Bone marrow (tissue), 2 donors: ENCODE results near the gene TPI1.

ENCODE experiments used
- DNase-seq, 2 donors: peaks; one replicate each; lab custom pipeline; 2025; lab: John Stamatoyannopoulos, UW

Gene TPI1

DNA sequence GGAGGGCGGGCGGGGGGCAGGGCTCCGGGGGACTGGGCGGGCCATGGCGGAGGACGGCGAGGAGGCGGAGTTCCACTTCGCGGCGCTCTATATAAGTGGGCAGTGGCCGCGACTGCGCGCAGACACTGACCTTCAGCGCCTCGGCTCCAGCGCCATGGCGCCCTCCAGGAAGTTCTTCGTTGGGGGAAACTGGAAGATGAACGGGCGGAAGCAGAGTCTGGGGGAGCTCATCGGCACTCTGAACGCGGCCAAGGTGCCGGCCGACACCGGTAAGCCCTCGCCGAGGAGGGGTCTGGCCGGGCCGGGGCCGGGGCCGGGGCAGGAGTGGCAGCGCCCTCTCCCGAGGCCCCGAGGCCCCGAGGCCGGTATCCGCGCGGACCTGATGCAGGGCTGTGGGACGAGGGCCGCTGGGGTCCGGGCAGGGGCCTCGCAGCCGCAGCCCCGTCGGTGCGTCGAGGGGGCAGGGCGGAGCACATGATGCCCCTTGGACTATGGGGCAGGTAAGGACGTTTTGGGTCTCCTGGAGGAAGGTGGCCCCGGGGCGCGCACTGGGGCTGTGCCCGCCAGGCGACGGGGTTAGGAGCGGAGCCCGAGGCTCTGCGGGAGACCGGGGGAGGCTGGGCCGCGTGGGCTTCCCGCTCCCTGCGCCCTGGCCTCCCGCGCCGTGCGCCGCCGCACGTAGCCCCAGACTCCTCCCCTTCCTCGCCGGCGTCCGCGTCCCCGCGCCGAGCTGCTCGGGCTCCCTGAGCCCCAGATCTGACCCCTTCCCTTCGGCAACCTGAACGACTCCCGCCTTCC, at the start of gene TPI1:
Gene TPI1, plus strand, starts transcription at position 119 of the 798 bp plus-strand sequence. Its CDS starts 36 bp downstream, at position 155.
- DNase-seq = peak; percentile 52 to 77

DNA sequence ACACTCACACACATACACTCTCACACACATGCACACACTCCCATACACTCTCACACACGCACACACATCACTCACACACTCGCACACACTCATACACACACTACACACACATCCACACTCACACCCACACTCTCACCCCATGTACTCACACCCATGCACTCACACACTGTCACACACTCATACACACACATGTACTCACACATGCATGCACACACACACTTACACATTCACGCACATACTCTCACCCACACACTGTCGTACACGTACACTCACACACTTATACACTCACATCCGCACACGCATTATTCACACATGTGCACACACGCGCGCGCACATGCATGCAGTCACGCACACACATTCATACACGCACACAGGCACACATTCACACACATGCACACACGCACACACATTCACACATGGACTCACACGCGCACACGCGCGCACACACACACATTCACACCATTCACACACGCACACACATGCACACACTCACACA, 49.6 kb upstream of the TPI1 start:
- no peak for DNase-seq

DNA sequence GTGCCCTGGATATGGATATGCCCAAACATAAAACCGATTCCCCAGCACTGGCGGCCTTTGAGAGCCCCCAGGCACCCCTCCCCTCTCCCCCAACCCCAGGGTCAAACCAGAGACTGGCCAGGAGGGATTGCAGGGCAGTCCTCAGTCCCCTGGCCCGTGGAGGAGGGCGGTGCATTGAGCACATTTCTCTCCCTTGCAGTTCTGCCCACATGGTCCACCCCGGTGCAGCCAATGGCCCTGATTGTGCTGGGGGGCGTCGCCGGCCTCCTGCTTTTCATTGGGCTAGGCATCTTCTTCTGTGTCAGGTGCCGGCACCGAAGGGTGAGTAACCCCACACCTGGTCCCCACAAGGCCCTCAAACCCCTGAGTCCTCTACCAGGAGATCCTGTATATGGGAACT, 49.1 kb upstream of the TPI1 start:
- no peak for DNase-seq

DNA sequence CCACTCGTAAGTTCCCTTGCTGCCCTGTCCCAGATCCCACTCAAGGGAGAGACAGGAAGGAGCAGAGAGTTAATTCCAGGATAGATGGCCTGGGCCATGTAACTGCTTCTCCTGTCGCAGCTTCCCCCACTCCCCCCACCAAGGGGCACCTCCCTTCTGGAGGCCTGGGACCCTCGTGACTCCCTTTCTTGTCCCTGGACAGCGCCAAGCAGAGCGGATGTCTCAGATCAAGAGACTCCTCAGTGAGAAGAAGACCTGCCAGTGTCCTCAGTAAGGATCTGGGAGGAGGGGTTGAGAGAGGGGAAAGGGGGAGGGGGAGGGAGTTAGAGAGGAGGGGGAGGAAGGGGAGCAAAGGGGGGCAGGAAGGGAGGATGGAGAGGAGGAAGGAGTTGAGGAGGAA, 48.7 kb upstream of the TPI1 start:
- DNase-seq = no peak

DNA sequence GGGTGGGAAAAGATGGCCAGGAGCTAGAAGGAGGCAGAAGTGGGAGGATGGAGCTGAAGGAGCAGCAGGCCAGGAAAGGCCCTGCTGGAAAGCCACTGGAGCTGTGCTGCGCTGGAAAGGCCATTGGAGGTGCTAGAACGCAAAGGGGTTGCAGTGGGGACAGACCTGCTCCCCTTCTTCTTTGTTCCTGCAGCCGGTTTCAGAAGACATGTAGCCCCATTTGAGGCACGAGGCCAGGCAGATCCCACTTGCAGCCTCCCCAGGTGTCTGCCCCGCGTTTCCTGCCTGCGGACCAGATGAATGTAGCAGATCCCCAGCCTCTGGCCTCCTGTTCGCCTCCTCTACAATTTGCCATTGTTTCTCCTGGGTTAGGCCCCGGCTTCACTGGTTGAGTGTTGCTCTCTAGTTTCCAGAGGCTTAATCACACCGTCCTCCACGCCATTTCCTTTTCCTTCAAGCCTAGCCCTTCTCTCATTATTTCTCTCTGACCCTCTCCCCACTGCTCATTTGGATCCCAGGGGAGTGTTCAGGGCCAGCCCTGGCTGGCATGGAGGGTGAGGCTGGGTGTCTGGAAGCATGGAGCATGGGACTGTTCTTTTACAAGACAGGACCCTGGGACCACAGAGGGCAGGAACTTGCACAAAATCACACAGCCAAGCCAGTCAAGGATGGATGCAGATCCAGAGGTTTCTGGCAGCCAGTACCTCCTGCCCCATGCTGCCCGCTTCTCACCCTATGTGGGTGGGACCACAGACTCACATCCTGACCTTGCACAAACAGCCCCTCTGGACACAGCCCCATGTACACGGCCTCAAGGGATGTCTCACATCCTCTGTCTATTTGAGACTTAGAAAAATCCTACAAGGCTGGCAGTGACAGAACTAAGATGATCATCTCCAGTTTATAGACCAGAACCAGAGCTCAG, 48.0 kb upstream of the TPI1 start:
- DNase-seq = no peak

DNA sequence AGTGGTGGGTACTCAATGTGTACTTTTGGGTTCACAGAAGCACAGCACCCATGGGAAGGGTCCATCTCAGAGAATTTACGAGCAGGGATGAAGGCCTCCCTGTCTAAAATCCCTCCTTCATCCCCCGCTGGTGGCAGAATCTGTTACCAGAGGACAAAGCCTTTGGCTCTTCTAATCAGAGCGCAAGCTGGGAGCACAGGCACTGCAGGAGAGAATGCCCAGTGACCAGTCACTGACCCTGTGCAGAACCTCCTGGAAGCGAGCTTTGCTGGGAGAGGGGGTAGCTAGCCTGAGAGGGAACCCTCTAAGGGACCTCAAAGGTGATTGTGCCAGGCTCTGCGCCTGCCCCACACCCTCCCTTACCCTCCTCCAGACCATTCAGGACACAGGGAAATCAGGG, 47.2 kb upstream of the TPI1 start:
- DNase-seq = no peak

DNA sequence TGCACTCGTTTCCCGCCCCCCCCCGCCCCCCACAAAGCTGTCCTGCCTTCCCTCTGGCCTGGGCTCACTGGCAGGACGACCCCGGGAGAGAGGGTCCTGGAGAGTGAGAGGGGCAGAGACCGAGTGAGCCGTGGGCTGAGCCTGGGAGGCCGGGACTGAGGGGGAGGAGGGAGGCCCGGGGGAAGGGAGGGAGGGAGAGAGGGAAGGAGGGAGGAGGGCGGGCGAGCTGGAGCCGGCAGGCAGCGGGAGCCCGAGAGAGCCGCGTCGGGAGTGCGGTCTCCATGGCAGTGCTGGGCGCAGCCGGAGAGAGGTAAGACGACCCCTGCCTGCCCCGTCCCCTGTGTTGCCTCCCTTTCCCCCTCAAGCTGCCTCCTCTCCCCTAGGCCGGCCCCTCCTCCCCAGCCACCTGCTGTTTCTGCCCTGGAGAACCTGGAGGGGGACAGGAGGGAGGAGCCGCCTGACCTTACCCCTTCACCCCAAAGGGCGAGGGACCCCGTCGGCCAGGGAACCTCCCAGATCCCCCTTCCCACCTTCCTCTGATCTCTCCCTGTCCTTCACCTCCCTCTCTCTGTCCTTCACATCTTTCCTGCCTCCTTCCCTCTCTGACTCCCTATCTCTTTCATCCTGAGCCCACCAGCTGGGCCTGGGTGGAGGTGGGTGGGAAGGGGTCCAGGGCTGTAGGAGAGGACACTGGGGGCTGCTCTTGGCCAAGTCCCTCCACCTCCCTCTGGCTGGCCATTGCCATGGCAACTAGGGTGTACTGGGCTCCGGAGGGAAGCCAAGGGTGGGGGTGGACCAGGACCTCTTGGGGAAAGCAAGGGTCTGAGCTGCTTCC, 45.5 kb upstream of the TPI1 start, which contains the start of gene GPR162:
Gene GPR162, plus strand, starts transcription at position 231 of the 835 bp plus-strand sequence. CDS start 2,078 bp downstream, outside the sequence.
- peak in 1 of 2 donors; percentile 53 for DNase-seq

DNA sequence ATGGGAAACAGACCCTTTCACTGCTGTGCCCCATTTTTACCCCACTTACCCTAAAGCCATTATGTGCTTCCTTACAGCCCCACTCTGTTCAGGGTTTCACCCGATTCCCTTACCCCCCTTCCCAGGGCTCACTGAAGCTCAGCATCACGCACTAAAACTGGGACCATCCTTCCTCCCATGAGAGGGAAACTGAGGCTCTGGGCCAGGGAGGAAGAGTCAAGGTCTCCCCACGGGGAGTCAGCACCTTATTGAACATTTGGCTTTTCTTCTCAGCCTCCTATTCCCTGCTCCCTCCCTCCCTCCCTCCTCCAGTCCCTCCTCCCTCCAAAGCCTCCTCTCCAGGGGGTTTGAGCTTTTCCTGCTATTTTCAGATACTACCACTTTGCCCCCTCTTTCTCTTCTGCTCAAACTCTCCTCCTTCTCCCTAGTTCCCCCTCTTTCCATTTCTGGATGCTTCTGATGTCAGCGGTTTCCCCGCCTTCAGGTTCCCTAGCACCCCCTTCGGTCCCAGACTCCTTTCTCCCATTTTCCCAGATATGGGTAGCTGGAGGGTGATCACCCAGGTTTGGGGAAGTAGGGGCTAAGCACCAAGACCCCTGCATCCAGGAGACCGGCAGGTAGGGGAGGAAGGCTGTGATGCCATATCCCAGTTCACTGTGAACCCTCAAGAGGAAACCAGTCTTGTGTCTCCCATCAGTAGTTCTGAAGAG, 44.8 kb upstream of the TPI1 start:
- no peak for DNase-seq

DNA sequence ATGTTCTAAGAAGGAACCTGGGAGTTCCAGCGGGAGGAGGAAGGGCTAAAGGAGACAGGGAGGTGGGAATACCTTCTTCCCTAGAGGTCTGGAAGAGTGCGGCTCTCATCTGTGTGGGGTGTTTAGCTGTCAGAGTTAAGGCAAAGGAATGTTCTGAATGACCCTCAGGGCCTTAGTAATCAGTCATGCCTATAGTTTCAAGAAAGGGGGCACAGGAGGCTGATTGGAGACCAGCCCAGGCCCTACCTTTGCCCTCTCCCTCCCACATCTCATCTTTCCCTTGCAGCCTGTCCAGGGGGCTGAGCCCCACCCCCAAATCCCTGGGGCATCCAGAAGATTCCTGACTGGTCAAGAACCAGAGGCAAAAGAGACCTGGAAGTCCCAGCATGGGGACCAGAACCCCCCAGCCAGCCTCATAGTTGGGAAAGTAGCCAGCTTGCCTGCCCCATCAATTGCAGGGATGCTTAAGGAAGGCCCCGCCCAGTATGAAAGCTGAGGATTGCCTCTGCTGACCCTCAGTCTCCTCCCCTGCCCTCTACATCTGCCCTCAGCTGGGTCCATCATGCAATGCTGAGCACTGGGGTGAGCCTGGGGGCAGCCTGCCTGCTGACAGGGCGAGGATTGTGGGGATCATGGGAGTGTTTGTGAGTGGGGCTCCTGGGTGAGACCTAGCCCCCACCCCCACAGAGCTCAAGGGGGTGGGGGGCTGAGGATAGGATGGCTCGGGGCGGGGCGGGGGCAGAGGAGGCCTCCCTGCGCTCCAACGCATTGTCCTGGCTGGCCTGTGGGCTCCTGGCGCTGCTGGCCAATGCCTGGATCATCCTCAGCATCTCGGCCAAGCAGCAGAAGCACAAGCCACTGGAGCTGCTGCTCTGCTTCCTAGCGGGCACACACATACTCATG, 43.9 kb upstream of the TPI1 start:
- no peak for DNase-seq

DNA sequence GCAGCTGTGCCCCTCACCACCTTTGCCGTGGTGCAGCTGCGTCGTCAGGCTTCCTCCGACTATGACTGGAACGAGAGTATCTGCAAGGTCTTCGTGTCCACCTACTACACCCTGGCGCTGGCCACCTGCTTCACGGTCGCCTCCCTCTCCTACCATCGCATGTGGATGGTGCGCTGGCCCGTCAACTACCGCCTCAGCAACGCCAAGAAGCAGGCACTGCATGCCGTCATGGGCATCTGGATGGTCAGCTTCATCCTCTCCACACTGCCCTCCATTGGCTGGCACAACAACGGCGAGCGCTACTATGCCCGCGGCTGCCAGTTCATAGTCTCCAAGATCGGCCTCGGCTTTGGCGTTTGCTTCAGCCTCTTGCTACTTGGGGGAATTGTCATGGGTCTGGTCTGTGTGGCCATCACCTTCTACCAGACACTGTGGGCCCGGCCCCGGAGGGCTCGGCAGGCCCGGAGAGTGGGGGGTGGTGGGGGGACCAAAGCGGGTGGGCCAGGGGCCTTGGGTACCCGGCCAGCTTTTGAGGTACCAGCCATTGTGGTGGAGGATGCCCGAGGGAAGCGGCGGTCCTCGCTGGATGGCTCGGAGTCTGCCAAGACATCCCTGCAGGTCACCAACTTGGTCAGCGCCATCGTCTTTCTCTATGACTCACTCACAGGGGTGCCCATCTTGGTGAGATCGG, 43.1 kb upstream of the TPI1 start:
- no peak for DNase-seq

DNA sequence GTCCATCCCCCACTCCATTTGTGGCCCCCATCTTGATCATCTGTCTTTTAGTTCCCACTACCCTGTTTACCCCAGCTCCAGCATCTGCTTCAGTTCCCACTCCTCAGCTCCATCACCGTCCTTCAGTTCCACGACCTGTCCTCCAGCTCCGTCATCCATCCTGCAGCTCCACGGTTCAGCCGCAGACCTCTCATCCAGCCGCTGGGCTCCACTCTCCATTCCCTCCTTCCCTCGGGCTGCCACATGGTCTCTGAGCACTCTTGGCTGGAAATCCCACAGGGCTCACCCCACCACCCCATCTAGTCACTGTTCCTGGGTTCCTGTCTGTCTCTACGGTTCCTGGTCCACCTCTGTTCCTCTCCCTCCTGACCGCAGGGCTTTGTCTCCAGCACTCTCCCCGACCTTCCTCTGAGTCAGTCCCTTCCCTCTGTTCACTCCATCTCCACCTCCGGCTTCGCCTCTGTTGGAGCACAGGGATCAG, 42.4 kb upstream of the TPI1 start:
- no peak for DNase-seq

DNA sequence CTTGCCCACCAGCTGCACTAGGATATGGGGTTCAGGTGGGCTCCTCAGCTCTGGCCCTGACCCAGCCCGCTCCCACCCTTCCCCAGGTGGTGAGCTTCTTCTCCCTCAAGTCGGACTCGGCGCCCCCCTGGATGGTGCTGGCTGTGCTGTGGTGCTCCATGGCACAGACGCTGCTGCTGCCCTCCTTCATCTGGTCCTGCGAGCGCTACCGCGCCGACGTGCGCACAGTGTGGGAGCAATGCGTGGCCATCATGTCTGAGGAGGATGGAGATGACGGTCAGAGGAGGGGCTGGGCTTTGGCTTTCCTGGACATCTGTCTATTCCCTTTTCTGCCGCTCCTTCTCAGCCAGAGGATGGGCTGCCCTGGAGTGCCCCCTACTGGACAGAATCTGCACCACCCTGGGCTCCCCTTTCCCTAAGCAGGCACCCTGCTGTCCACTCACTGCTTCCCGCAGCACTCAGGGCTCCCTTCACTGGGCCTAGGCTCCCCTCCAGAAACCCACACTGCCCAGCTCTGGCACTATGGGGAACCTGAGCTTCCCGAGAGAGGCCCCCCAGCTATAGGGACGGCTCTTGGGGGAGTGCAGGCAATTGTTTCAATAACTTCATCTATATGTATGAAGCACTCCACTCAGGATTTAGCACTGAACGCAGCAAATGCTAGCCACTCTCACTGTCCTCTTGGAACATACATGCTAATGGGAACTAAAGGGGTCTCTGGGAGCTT, 41.8 kb upstream of the TPI1 start:
- DNase-seq = peak; percentile 57 to 65

DNA sequence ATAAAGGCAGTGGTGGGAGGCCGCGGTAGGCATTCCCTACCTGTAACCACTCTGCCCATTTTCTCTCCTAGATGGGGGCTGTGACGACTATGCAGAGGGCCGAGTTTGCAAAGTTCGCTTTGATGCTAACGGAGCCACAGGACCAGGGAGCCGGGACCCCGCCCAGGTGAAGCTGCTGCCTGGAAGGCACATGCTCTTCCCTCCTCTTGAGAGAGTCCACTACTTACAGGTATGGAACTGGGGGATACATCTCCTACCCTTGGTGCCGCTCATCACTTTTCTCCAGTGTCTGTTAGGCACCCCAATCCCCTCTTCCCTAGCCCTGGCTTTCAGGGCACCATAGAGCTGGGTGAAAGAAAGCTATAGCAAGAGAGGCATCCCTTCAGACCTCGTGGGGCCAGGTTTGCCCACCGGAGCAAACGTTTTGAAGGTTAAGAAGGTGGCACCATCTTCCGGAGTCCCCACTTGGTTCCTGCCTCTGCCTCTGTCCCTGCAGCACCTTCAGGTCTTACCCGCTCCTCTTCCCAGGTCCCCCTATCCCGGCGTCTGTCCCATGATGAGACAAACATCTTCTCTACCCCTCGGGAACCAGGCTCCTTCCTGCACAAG, 41.1 kb upstream of the TPI1 start:
- DNase-seq = no peak

DNA sequence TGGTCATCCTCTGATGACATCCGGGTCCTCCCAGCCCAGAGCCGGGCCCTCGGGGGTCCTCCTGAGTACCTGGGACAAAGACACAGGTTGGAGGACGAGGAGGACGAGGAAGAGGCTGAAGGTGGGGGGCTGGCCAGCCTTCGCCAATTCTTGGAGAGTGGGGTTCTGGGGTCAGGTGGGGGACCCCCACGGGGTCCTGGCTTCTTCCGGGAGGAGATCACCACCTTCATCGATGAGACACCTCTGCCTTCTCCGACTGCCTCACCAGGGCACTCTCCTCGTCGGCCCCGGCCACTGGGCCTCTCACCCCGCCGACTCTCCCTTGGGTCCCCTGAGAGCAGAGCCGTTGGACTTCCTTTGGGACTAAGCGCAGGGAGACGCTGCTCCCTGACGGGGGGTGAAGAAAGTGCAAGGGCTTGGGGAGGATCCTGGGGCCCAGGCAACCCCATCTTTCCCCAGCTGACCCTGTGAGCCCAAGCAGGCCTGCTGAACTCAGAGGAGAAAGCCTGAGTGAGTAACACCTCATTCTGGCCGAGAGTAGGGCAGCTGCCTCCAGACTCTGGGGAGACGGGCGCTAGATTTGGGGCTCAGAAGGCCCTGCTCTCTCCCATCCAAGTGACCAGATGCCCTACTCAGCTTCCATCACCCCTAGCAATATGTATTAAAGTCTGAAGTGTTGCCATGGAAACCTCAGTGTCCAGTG, 40.4 kb upstream of the TPI1 start:
- no peak for DNase-seq

DNA sequence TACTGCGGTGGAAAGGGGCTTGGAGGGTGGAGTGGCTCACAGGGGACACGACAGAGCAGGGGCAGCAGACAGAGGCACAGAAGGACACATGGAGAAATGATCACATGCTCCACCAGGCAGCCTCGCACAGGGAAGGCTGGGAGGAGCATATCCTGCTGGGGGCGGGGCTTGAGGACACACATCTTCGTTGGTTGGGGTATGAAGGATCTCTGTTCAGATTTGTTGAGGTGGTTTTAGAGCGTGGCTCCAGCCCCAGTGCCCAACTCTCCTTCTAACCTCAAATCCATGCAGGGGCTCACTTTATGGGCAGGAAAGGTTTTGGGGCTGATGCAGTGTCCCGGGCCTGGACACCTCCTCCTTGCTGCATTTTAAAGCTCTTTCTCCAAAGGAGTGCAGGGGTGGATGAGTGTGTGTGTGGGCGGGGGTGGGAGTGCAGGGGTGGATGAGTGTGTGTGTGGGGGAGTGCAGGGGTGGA, 39.9 kb upstream of the TPI1 start:
- peak in 1 of 2 donors; percentile 14 for DNase-seq

DNA sequence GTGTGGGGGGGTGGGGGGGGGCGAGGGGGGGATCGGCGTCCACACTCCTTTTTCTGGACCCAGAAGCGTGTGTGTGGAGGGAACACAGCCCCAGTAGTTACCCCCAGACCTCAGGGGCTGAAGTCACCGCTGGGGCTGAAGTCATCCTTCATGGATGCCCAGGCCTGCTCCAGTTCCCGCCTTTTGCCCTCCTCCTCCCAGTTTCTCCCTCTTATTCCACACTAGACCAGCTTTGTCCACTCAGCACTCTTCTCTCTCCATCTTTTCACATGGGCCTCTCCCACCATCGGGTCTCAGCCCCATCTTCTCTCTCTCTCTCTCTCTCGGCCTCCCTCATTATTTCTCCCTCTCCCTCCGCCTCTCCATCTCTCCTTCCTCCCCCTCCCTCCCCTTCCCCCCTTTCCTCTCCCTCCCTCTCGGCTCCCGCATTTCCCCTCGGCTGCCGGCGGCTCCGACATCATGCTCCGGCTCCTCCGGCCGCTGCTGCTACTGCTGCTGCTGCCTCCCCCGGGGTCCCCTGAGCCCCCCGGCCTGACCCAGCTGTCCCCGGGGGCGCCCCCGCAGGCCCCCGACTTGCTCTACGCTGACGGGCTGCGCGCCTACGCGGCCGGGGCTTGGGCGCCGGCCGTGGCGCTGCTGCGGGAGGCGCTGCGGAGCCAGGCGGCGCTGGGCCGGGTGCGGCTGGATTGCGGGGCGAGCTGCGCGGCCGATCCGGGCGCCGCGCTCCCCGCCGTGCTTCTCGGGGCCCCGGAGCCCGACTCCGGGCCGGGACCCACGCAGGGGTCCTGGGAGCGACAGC, 39.1 kb upstream of the TPI1 start, which contains the start of gene P3H3:
Gene P3H3, plus strand, starts transcription at position 426 of the 799 bp plus-strand sequence. Its CDS starts 34 bp downstream, at position 460.
- no peak for DNase-seq
